ENCODE data around the gene TGFBR1.

Gene TGFBR1

GRCh38 chr9:99138424-99139284 is 33.7 kb downstream of the TGFBR1 start:
- Histone ChIP-seq H3K27me3 (ENCODE audit: insufficient read depth, low read length, poor library complexity) (no peaks in the 10 kb centered on the region), H2AFZ (ENCODE audit: low read depth, low read length) (no peak overlapping the region), H3K9ac (ENCODE audit: low read depth, low read length) (no peak overlapping the region), H3K4me3 (ENCODE audit: low read depth in 1 of 2, low read length in 2 of 2) (no peak overlapping the region), H3K79me2 (ENCODE audit: insufficient read depth, low read length) (no peaks in the 10 kb centered on the region), H3K27ac (ENCODE audit: low read length) (no peak overlapping the region), H3K36me3 (ENCODE audit: insufficient read depth, low read length) (peaks cover 22% of the 10 kb centered on the region), H3K4me2 (ENCODE audit: insufficient read depth, low read length) (no peak overlapping the region), H3K9me3 (ENCODE audit: insufficient read depth, low read length, severe bottlenecking) (no peaks in the 10 kb centered on the region), H4K20me1 (ENCODE audit: insufficient read depth, low read length) (no peaks in the 10 kb centered on the region), H3K4me1 (ENCODE audit: insufficient read depth, low read length) (no peaks in the 10 kb centered on the region)
- ATAC-seq (ENCODE audit: insufficient read depth, low read depth): no peak
- TF ChIP-seq CTCF (IDR thresholded peaks at IDR 0.05; ENCODE audit: borderline replicate concordance, extremely low read depth, low read length, poor library complexity, severe bottlenecking): no peak
- no peak for TF ChIP-seq EZH2 (IDR thresholded peaks at IDR 0.05; ENCODE audit: borderline replicate concordance, low read depth, low read length, severe bottlenecking)
- DNase-seq: no peak

GRCh38 chr9:99139868-99140267 is 35.0 kb downstream of the TGFBR1 start:
- H3K4me1 ChIP-seq (ENCODE audit: insufficient read depth, low read length): no peaks in the 10 kb centered on the region
- peaks cover 32% of the 10 kb centered on the region for H3K36me3 ChIP-seq (ENCODE audit: insufficient read depth, low read length)
- H3K4me2 ChIP-seq (ENCODE audit: insufficient read depth, low read length): no peak overlapping the region
- ATAC-seq (ENCODE audit: insufficient read depth, low read depth): no peak
- no peaks in the 10 kb centered on the region for H3K79me2 ChIP-seq (ENCODE audit: insufficient read depth, low read length)
- H3K27me3 ChIP-seq (ENCODE audit: insufficient read depth, low read length, poor library complexity): no peaks in the 10 kb centered on the region
- H3K9ac ChIP-seq (ENCODE audit: low read depth, low read length): no peak overlapping the region
- no peak for DNase-seq
- no peak overlapping the region for H3K4me3 ChIP-seq (ENCODE audit: low read depth in 1 of 2, low read length in 2 of 2)
- no peaks in the 10 kb centered on the region for H4K20me1 ChIP-seq (ENCODE audit: insufficient read depth, low read length)
- no peak overlapping the region for H3K27ac ChIP-seq (ENCODE audit: low read length)
- no peak overlapping the region for H2AFZ ChIP-seq (ENCODE audit: low read depth, low read length)
- TF ChIP-seq CTCF (IDR thresholded peaks at IDR 0.05; ENCODE audit: borderline replicate concordance, extremely low read depth, low read length, poor library complexity, severe bottlenecking) (no peak), EZH2 (IDR thresholded peaks at IDR 0.05; ENCODE audit: borderline replicate concordance, low read depth, low read length, severe bottlenecking) (no peak)
- H3K9me3 ChIP-seq (ENCODE audit: insufficient read depth, low read length, severe bottlenecking): no peaks in the 10 kb centered on the region

- H3K36me3 ChIP-seq (ENCODE audit: insufficient read depth, low read length): peaks cover 41% of the 10 kb centered on the region
- no peaks in the 10 kb centered on the region for H3K4me1 ChIP-seq (ENCODE audit: insufficient read depth, low read length)
- no peak overlapping the region for H3K9ac ChIP-seq (ENCODE audit: low read depth, low read length)
- H3K27me3 ChIP-seq (ENCODE audit: insufficient read depth, low read length, poor library complexity): no peaks in the 10 kb centered on the region
- H4K20me1 ChIP-seq (ENCODE audit: insufficient read depth, low read length): no peaks in the 10 kb centered on the region
- DNase-seq (peak; percentile 51), ATAC-seq (ENCODE audit: insufficient read depth, low read depth) (peak; percentile 90)
- no peaks in the 10 kb centered on the region for H3K9me3 ChIP-seq (ENCODE audit: insufficient read depth, low read length, severe bottlenecking)
- H3K79me2 ChIP-seq (ENCODE audit: insufficient read depth, low read length): no peaks in the 10 kb centered on the region
- no peak overlapping the region for H2AFZ ChIP-seq (ENCODE audit: low read depth, low read length)
- TF ChIP-seq EZH2 (IDR thresholded peaks at IDR 0.05; ENCODE audit: borderline replicate concordance, low read depth, low read length, severe bottlenecking) (no peak), CTCF (IDR thresholded peaks at IDR 0.05; ENCODE audit: borderline replicate concordance, extremely low read depth, low read length, poor library complexity, severe bottlenecking) (peak; percentile 83)
- no peak overlapping the region for H3K4me2 ChIP-seq (ENCODE audit: insufficient read depth, low read length)
- no peak overlapping the region for H3K4me3 ChIP-seq (ENCODE audit: low read depth in 1 of 2, low read length in 2 of 2)
- no peak overlapping the region for H3K27ac ChIP-seq (ENCODE audit: low read length)
Measured at GRCh38 chr9:99140685-99141314, 35.9 kb downstream of the TGFBR1 start.
